GM12892 (cell line): ENCODE results near the gene PRDM16.

Experiments
- POLR2A ChIP-seq: IDR thresholded peaks from 2 replicates; pipeline ENCODE4 v1.6.1; 2011; ENCODE audit warnings: low read depth, low read length, control low read depth
- POLR2AphosphoS5 ChIP-seq: IDR thresholded peaks from 2 replicates; pipeline ENCODE4 v1.6.1; 2011; ENCODE audit warnings: low read depth, low read length, control low read depth
- TAF1 ChIP-seq: IDR thresholded peaks from 2 replicates; pipeline ENCODE4 v1.6.1; 2011; ENCODE audit warnings: low read depth, mild to moderate bottlenecking, control low read depth, low read length, borderline replicate concordance

DNA sequence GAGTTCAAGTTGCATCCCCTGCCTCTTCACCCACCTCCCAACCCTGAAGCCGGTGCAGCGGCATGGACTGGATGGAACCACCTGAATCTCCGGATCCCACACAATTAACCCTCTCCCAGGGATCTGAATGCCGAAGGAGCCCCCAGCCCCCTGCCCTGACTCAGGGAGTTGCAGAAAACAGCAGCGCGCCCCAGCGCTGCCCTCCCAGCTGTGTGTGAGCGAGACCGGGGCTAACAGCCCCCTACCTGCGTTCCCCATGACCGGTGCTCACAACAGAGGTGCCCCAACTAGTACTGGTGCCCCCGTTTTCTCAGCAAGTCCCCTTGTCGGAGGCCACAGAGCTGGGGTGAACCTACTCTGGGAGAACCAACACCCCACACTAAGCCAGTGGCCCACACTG, 136.8 kb downstream of the PRDM16 start:
- TF ChIP-seq POLR2A (no peak), TAF1 (no peak), POLR2AphosphoS5 (no peak)
